K562 (cell line): ENCODE results near the gene UBXN4. TPM values are rescaled to one million over a fixed set of nuclear protein-coding genes. Genes with fewer than 3 reads are reported as not detected.

Source experiments
- ATAC-seq: fragments of 200-7000 bp; cut with Tn5 transposase; 3 replicates; pipeline ENCODE4 v1.9.1; 2020; ENCODE audit warnings: moderate library complexity
- BruUV-seq: library from RNA; stranded (reverse); fragments of 400-500 nt; replicated peaks from 2 replicates; lab custom pipeline; 2021; lab: Mats Ljungman, UMichigan
- CTCF ChIA-PET: fragments of 300-600 bp; formaldehyde crosslinking; extraction: SDS; loops from one replicate; lab custom pipeline; 2021; ENCODE audit warnings: low intra/inter-chr PET ratio; lab: Yijun Ruan, JAX
- POLR2A ChIA-PET: fragments of 300-600, 350-650 bp; sonication (Branson Sonifier 250); formaldehyde crosslinking; extraction: SDS; loops from one replicate; lab custom pipeline; 2021; ENCODE audit warnings: antibody characterized with exemption, inconsistent platforms; lab: Yijun Ruan, JAX
- DNase-seq, 4 experiments: peaks; one replicate each; pipeline versions ENCODE4 v3.0.0 to v3.0.0-alpha.2; 2011 to 2018; ENCODE audit warnings: low spot score in 3 of 4, mixed read lengths in 3 of 4; ENCODE audit errors: extremely low read depth in 1 of 4
- FAIRE-seq: peaks from 2 replicates; lab custom pipeline; 2011; peaks lifted over from hg19 to GRCh38; lab: Jason Lieb, UNC
- H2AFZ ChIP-seq: 2 replicates; pipeline ENCODE4 v1.6.0; 2011; ENCODE audit warnings: low read depth, low read length, control low read depth, inconsistent platforms
- H3K27ac ChIP-seq: fragments of 200-600 bp; 3 replicates; pipeline ENCODE4 v1.8.0; 2011; ENCODE audit warnings: low read depth, mild to moderate bottlenecking, control low read depth, inconsistent platforms, low read length, moderate library complexity, mixed read lengths; ENCODE audit errors: extremely low read depth
- H3K27me3 ChIP-seq, 2 experiments: fragments of 300-600 bp in 1 of 2; 2 replicates in 1 of 2; 3 replicates in 1 of 2; pipeline versions ENCODE4 v1.6.0 to v1.8.0; 2011; ENCODE audit warnings: inconsistent platforms in 2 of 2, low read length in 2 of 2, mild to moderate bottlenecking in 1 of 2, mixed read lengths in 1 of 2, moderate library complexity in 1 of 2; ENCODE audit not compliant: control insufficient read depth in 2 of 2, insufficient read depth in 2 of 2
- H3K36me3 ChIP-seq: fragments of 300-600 bp; 3 replicates; pipeline ENCODE4 v1.8.0; 2011; ENCODE audit warnings: mild to moderate bottlenecking, low read length, inconsistent platforms; ENCODE audit not compliant: control insufficient read depth, insufficient read depth
- H3K4me1 ChIP-seq, 2 experiments: fragments of 200-600 bp in 1 of 2; replicated peaks in 1 of 2; 2 replicates in 1 of 2; 3 replicates in 1 of 2; pipeline versions ENCODE4 v1.5.1 to v1.8.0; 2011; ENCODE audit warnings: inconsistent platforms in 2 of 2, low read length in 2 of 2, mild to moderate bottlenecking in 1 of 2, mixed read lengths in 1 of 2, moderate library complexity in 1 of 2; ENCODE audit not compliant: control insufficient read depth in 2 of 2, insufficient read depth in 2 of 2
- H3K4me2 ChIP-seq: 2 replicates; pipeline ENCODE4 v1.6.1; 2011; ENCODE audit warnings: low read length, control low read depth, inconsistent platforms, mixed read lengths; ENCODE audit not compliant: insufficient read depth
- H3K4me3 ChIP-seq: fragments of 200-600 bp; sonication (generic), shearing (Covaris generic); 2 replicates; pipeline ENCODE4 v1.5.1; 2016; ENCODE audit warnings: control low read depth, inconsistent platforms
- H3K79me2 ChIP-seq: fragments of 200-600 bp; 3 replicates; pipeline ENCODE4 v1.8.0; 2011; ENCODE audit warnings: low read length, inconsistent platforms; ENCODE audit not compliant: control insufficient read depth, insufficient read depth
- H3K9ac ChIP-seq, 2 experiments: 2 replicates each; pipeline versions ENCODE4 v1.6.0 to v1.6.1; 2011; ENCODE audit warnings: low read depth in 2 of 2, low read length in 2 of 2, control low read depth in 1 of 2, inconsistent platforms in 1 of 2, mild to moderate bottlenecking in 1 of 2, mixed read lengths in 1 of 2; ENCODE audit not compliant: insufficient read depth in 1 of 2
- H3K9me1 ChIP-seq: one replicate; pipeline ENCODE4 v1.6.0; 2011; ENCODE audit warnings: inconsistent platforms, mild to moderate bottlenecking, low read length, moderate library complexity; ENCODE audit not compliant: control insufficient read depth, insufficient read depth
- H3K9me3 ChIP-seq: replicated peaks from 2 replicates; pipeline ENCODE4 v1.5.1; 2011; ENCODE audit warnings: low read depth, low read length, inconsistent platforms; ENCODE audit not compliant: control insufficient read depth, insufficient read depth
- H4K20me1 ChIP-seq: replicated peaks from 2 replicates; pipeline ENCODE4 v1.6.1; 2011; ENCODE audit warnings: low read length, inconsistent platforms, mixed read lengths; ENCODE audit not compliant: control insufficient read depth, insufficient read depth
- ARID1B ChIP-seq: fragments of 450-650 bp; IDR thresholded peaks from 2 replicates; pipeline ENCODE4 v1.6.1; 2016; ENCODE audit warnings: antibody characterized with exemption, mild to moderate bottlenecking, inconsistent platforms
- C11orf30 ChIP-seq: fragments of 450-650 bp; IDR thresholded peaks from 2 replicates; pipeline ENCODE4 v1.6.1; 2016; ENCODE audit warnings: low read depth, mild to moderate bottlenecking
- E2F6 ChIP-seq, 2 experiments: IDR thresholded peaks; 2 replicates each; pipeline ENCODE4 v1.6.1; 2011; ENCODE audit warnings: borderline replicate concordance in 1 of 2, control low read depth in 1 of 2, low read depth in 1 of 2, low read length in 1 of 2, mild to moderate bottlenecking in 1 of 2, mixed read lengths in 1 of 2, moderate library complexity in 1 of 2; ENCODE audit not compliant: insufficient read depth in 1 of 2, insufficient read length in 1 of 2, poor library complexity in 1 of 2, severe bottlenecking in 1 of 2; ENCODE audit errors: extremely low read depth in 1 of 2
- ELF4 ChIP-seq: fragments of 450-650 bp; formaldehyde crosslinking; IDR thresholded peaks from 2 replicates; pipeline ENCODE4 v1.4.0; 2022; ENCODE audit warnings: missing genetic modification characterization
- MAFF ChIP-seq: IDR thresholded peaks from 2 replicates; pipeline ENCODE4 v1.6.1; 2012; ENCODE audit warnings: low read length, improper control_type of control experiment
- MAFG ChIP-seq: fragments of 450-650 bp; conservative IDR thresholded peaks from 2 replicates; pipeline ENCODE4 v1.6.1; 2016; ENCODE audit warnings: missing genetic modification characterization, missing compliant biosample characterization
- NCOR1 ChIP-seq: fragments of 450-650 bp; IDR thresholded peaks from 2 replicates; pipeline ENCODE4 v1.6.1; 2016; ENCODE audit warnings: mild to moderate bottlenecking, moderate library complexity
- PHB2 ChIP-seq: fragments of 450-650 bp; IDR thresholded peaks from 2 replicates; pipeline ENCODE4 v1.6.1; 2017; ENCODE audit warnings: low read depth
- SAP30 ChIP-seq: fragments of 200-600 bp; sonication (generic); IDR thresholded peaks from 2 replicates; pipeline ENCODE4 v1.6.1; 2012; ENCODE audit warnings: borderline replicate concordance, low read depth, mild to moderate bottlenecking, moderate library complexity, low read length, control low read depth, inconsistent platforms; ENCODE audit not compliant: insufficient read depth, poor library complexity, severe bottlenecking
- TAF1 ChIP-seq: IDR thresholded peaks from 2 replicates; pipeline ENCODE4 v1.6.1; 2011; ENCODE audit warnings: mild to moderate bottlenecking, low read length, moderate library complexity; ENCODE audit not compliant: insufficient read depth, control insufficient read depth, severe bottlenecking; ENCODE audit errors: extremely low read depth
- TAL1 ChIP-seq: fragments of 450-650 bp; IDR thresholded peaks from 2 replicates; pipeline ENCODE4 v1.6.1; 2016; ENCODE audit warnings: mild to moderate bottlenecking
- TCF3 ChIP-seq: sonication (generic); formaldehyde crosslinking; IDR thresholded peaks from 2 replicates; pipeline ENCODE4 v1.4.0; 2020; ENCODE audit warnings: mild to moderate bottlenecking, missing genetic modification reagents
- TRIM24 ChIP-seq, 2 experiments: fragments of 450-650 bp; IDR thresholded peaks; 2 replicates each; pipeline ENCODE4 v1.6.1; 2016
- ZNF316 ChIP-seq: fragments of 450-650 bp; IDR thresholded peaks from 2 replicates; pipeline ENCODE4 v1.6.1; 2016
- WGBS: fragments of 100-300 bp; shearing (Covaris generic); methylation state at CpG from one replicate; pipeline ENCODE4 v1.1.6; 2016; ENCODE audit warnings: low coverage, mixed read lengths; ENCODE audit not compliant: insufficient coverage; ENCODE audit errors: missing lambda C conversion rate; 5-methylcytosine and 5-hydroxymethylcytosine counted together
- in situ Hi-C: fragments of 300-500 bp; cut with MboI; formaldehyde crosslinking; loops from 4 replicates; pipeline ENCODE4 v1.15.0; 2018; ENCODE audit warnings: inconsistent platforms, mixed read lengths
- intact Hi-C: fragments of 100-400 bp; cut with micrococcal nuclease; formaldehyde crosslinking; loops from 2 replicates; pipeline ENCODE4 v1.14.2; 2022
- polyA plus RNA-seq, 8 experiments: library from polyadenylated mRNA; depleted of rRNA in 4 of 8; stranded (reverse) in 5 of 8; unstranded in 3 of 8; fragments of >200 nt; fragmentation: Nextera tagmentation in 2 of 8; fragmentation: Illumina TruSeq in 1 of 8; extraction: Ambion mirVana in 2 of 8; extraction: Trizol in 1 of 8; gene quantifications; 2 replicates each; pipeline versions ENCODE4 v1.2.1 to v1.2.3, GENCODE V29; 2011 to 2014; ENCODE audit warnings: inconsistent platforms in 1 of 8, missing spikeins in 1 of 8
- total RNA-seq, 7 experiments: library from RNA; depleted of rRNA in 6 of 7; stranded (reverse); fragments of >200 nt in 6 of 7; fragmentation: Illumina TruSeq in 2 of 7; extraction: Trizol in 2 of 7; gene quantifications; 2 replicates each; pipeline versions ENCODE4 v1.2.1 to v1.2.3, GENCODE V29; 2011 to 2021; ENCODE audit warnings: low replicate concordance in 1 of 7

Gene UBXN4
- total and polyA plus RNA-seq, 9 of the 15 experiments (the other 6 are each of a cell fraction or from before 2014, with no cell fraction given), result 30.4 to 127 (median 55.3) TPM

- TF ChIP-seq TAL1 (peak; percentile 68; the same call in 1 of the 2 replicates), E2F6 (IDR thresholded peaks at IDR 0.05; ENCODE audit: borderline replicate concordance in 1 of 2, extremely low read depth in 1 of 2, insufficient read depth in 1 of 2, insufficient read length in 1 of 2, low read depth in 1 of 2, low read length in 1 of 2, poor library complexity in 1 of 2, severe bottlenecking in 1 of 2) (peak in 1 of 2 experiments; percentile 15), NCOR1 (peak; percentile 49; the same call in 1 of the 2 replicates), TRIM24 (IDR thresholded peaks at IDR 0.05) (peak in 1 of 2 experiments; percentile 39; a peak in 1 of 4 replicates), TCF3 (CRISPR knock-in tag) (peak; percentile 65), ARID1B (peak; percentile 58), TAF1 (no peak)
Observed at GRCh38 chr2:135790423-135790822, 48.8 kb downstream of the UBXN4 start (continued).

- DNase-seq (no peak), FAIRE-seq (no peak), ATAC-seq (no peak)
- ChIA-PET CTCF (no interaction called here), POLR2A (interaction anchor here (0.7 to 1.6 kb wide), 5 partner anchors 9 to 735 kb away, joined by 3 to 4 read pairs (median 4); no protein-coding TSS in a partner anchor)
- H3K27me3 ChIP-seq, result no peaks in the 10 kb centered on the region
- no peak overlapping the region for H2AFZ ChIP-seq
- H3K4me1 ChIP-seq, result peaks cover 15 to 20% of the 10 kb centered on the region in 2 experiments; a peak in 3 of 5 replicates
- TF ChIP-seq C11orf30, result peak; percentile 69
- TF ChIP-seq PHB2, result no peak
- TF ChIP-seq MAFG, result peak; percentile 52
- no peak for TF ChIP-seq ELF4 (CRISPR knock-in tag)
- no peak for TF ChIP-seq SAP30
- peak; percentile 58 for TF ChIP-seq MAFF
- peak; percentile 87 for TF ChIP-seq ZNF316
- H3K36me3 ChIP-seq, result no peaks in the 10 kb centered on the region
- no peaks in the 10 kb centered on the region for H3K79me2 ChIP-seq
- H3K27ac ChIP-seq, result no peak overlapping the region
- intact Hi-C loops, result no loop called here
- peaks cover 3% of the 10 kb centered on the region for H3K9me1 ChIP-seq
- BruUV-seq, result no TSS peak
- no peak overlapping the region for H3K9ac ChIP-seq
- no peaks in the 10 kb centered on the region for H3K9me3 ChIP-seq
- H3K4me3 ChIP-seq, result no peak overlapping the region
- H4K20me1 ChIP-seq, result no peaks in the 10 kb centered on the region
- 63% methylated on average over 2 of the region's 2 CpGs for WGBS
- in situ Hi-C loops, result loop anchor here (10.0 kb wide), 1 partner anchor 797 kb away; no protein-coding TSS in a partner anchor
- no peak overlapping the region for H3K4me2 ChIP-seq
Observed at GRCh38 chr2:135791418-135792190, 49.9 kb downstream of the UBXN4 start.
